ENCODE measurements around the gene RBPJ.
A peak's percentile ranks its signal among the peaks of the same experiment; 100 is the strongest.

GRCh38 chr4:26307037-26307800 lies 13.6 kb upstream of the RBPJ start:
- TF ChIP-seq CTCF (IDR thresholded peaks at IDR 0.05; ENCODE audit: poor library complexity, severe bottlenecking) (no peak), POLR2AphosphoS5 (IDR thresholded peaks at IDR 0.05) (peak; percentile 10), RAD21 (conservative IDR thresholded peaks at IDR 0.05) (no peak)

All from neural cell (in vitro differentiated cells).